HG03354 (cell line): Measurements from ENCODE around the gene OR5B21.

Experiments
- ATAC-seq: cut with Tn5 transposase; IDR thresholded peaks from one replicate; pipeline ENCODE4 v1.9.1; 2021; ENCODE audit warnings: mild to moderate bottlenecking; ENCODE audit not compliant: unreplicated experiment, poor library complexity, severe bottlenecking

The OR5B21 gene

DNA sequence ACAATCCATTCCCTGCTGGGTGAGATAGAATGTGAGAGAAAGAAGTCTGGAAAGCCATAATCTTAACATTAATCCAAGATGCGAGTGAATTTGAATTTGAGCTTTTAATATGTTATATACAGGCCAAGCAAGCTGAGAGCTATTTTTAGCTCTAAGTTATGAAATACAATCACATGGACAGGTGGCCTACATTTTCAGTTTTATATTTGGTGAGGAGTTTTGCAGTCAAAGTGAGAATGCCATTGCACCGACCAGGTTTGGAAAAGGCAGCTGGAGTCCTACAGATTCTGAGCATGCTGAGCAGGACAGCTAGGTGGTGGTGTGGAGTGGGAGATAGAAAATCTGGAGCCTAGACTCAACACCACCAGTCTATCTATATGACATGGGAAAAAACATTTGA is 12.0 kb downstream of the OR5B21 start:
- peak; percentile 68 for ATAC-seq

DNA sequence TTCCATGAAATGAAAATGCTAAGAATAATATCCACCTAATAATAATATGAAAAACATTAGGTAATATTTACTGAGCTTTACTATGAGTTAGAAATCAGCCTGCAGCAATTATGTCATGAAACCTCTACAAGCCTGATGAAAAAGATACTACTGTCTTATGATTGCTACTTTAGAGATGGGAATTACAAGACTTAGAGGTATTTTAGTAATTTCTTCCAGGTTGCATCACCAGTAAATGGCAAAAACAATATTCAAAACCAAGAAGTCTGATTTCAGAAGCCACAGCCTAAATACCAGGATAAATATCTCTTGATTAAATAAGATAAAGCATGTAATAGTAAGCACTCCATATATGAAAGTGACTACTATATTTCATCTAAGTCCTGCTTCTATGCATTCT is 13.8 kb downstream of the OR5B21 start:
- ATAC-seq, result no peak

DNA sequence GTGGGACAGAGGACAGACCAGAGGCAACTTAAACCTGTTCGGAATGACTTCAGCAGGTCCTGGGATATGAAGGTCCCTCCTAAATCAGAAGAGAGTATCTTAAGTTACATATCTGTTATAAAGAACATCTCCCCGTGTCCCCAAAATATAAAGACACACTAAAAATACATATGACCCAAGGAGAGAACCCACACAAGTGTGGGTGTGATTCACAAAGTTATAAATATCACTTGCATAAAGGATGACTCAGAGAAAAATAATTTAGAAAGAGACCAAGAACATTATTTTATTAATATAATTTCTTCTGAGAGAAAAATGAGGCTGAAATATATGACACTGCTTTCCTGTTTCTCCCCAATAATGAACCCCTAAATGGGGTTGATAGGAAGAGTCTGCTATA is 14.2 kb downstream of the OR5B21 start:
- ATAC-seq, result no peak

DNA sequence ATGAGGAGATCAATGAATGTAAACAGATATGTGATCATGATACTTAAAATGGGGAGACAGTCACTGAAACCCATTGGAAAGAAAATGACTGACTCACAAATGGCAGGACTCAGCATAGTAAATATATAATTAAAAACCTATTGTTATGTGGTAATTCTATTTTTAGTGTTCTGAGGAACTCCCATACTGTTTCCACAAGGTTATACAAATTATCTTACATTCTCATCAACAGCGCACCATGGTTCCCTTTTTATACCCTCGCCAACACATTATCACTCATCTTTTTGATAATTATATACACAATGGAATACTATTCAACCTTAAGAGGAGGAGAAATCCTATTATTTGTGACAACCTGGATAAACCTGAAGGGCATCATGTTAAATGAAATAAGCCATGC is 17.1 kb downstream of the OR5B21 start:
- no peak for ATAC-seq

DNA sequence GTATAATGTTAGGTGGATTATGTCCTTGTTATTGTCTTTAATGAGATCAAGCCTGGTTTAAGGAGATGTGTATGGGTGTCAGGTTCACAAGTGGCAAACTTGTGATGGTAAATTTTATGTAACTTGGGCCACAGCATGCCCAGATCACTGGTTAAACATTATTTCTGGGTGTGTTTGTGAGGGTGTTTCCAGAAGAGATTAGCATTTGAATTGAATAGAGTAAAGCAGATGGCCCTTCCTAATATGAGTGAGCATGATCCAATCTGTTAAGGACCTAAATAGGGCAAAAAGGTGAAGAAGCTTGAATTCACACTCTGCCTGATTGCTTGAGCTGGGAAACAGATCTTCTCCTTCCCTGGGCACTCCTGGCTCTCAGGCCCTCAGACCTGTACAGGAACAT is 20.7 kb downstream of the OR5B21 start:
- ATAC-seq, result no peak

DNA sequence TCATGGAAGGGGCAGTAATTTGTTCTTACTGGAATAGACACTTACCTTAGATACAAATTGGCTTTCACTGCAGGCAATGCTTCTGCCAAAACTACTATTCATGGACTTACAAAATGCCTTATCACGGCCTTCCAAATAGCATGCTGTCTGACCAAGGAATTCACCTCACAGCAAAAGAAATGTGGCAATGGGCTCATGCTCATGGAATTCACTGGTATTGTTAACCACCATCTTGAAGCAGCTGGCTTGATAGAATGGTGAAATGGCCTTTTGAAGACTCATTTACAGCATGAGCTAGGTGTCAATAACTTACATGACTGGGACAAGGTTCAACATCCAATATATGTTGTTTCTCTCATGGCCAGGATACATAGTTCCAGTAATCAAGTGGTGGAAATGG is 21.9 kb downstream of the OR5B21 start:
- ATAC-seq, result no peak

DNA sequence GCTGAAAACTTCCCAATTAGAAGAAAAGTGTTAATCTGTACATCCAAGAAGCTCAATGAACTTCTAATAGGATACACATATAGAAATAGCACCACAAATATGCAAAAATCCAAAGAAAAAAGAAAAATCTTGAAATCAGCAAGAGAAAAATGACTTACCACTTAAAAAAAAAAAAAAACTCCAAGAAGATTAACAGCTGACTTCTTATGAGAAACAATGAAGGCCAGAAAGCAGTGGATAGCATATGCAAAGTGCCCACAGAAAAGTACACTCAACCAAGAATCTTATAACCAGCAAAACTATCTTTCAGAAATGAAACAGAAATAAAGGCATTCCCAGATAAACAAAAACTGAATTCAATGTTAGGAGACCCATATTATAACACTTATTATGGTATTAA is 36.0 kb downstream of the OR5B21 start:
- no peak for ATAC-seq

DNA sequence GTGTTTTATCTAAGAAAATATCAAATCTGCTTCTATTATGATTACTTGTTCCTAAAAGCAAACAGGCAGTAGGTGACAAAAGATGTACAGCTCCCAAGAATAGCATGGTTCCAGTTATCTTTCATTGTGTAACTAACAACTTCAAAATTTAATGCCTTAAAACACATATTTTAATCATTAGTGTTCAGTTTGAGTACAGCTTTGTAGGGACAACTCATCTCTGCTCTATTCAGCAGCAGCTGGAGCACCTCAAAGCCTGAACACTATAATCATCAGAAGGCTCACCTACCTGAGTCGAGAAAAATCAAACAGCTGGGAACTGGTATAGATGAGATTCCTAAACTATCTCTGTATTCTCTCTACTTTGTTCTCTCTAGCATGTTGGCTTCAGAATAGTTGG is 41.6 kb downstream of the OR5B21 start:
- no peak for ATAC-seq

DNA sequence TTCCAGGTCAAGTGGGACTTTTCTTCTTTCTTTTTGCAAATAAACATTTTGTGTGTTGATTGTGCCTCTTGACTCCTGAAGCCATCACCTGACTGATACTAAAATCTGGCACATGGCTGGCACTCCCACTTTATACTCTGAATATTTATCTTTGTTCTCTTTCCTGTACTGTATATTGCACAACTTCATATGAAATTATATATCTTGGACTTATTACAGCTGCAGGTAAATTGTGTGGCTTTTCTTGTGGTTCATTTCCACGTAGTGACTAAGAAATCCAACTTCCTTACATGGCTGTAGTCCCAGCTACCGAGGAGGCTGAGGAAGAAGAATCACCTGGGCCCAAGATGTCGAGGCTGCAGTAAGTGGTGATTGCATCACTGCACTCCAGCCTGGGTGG is 42.2 kb downstream of the OR5B21 start:
- ATAC-seq, result no peak
